Hepatocyte (in vitro differentiated cells): ENCODE measurements around the gene TAX1BP1. TPM values are rescaled to one million over a fixed set of nuclear protein-coding genes. Genes with fewer than 3 reads are reported as not detected.
A peak's percentile ranks its signal among the peaks of the same experiment; 100 is the strongest.

Source experiments
- DNase-seq: peaks from one replicate; pipeline ENCODE4 v3.0.0-alpha.2; 2016; ENCODE audit warnings: low spot score
- H2AFZ ChIP-seq: fragments of 200-600 bp; sonication (generic); 2 replicates; pipeline ENCODE4 v1.6.0; 2016; ENCODE audit warnings: antibody characterized with exemption, mild to moderate bottlenecking
- H3K27ac ChIP-seq: fragments of 200-600 bp; sonication (generic); 2 replicates; pipeline ENCODE4 v1.5.1; 2016; ENCODE audit warnings: mild to moderate bottlenecking
- H3K27me3 ChIP-seq: fragments of 200-600 bp; sonication (generic); 2 replicates; pipeline ENCODE4 v1.6.1; 2016
- H3K36me3 ChIP-seq: fragments of 200-600 bp; sonication (generic); replicated peaks from 2 replicates; pipeline ENCODE4 v1.5.1; 2016; ENCODE audit warnings: low read depth; ENCODE audit not compliant: insufficient read depth
- H3K4me1 ChIP-seq: fragments of 200-600 bp; sonication (generic); 2 replicates; pipeline ENCODE4 v1.5.1; 2016; ENCODE audit warnings: mild to moderate bottlenecking, moderate library complexity; ENCODE audit not compliant: insufficient read depth
- H3K4me2 ChIP-seq: fragments of 200-600 bp; sonication (generic); 2 replicates; pipeline ENCODE4 v1.6.0; 2016
- H3K4me3 ChIP-seq: fragments of 200-600 bp; sonication (generic); 2 replicates; pipeline ENCODE4 v1.5.1; 2016; ENCODE audit warnings: mild to moderate bottlenecking
- H3K79me2 ChIP-seq: fragments of 200-600 bp; sonication (generic); 2 replicates; pipeline ENCODE4 v1.6.0; 2017; ENCODE audit warnings: mild to moderate bottlenecking
- H3K9me2 ChIP-seq: fragments of 200-600 bp; sonication (generic); replicated peaks from 2 replicates; pipeline ENCODE4 v1.6.0; 2017; ENCODE audit warnings: mild to moderate bottlenecking; ENCODE audit not compliant: insufficient read depth
- H3K9me3 ChIP-seq: fragments of 200-600 bp; sonication (generic); 2 replicates; pipeline ENCODE4 v1.5.1; 2016; ENCODE audit warnings: low read depth, mild to moderate bottlenecking
- H4K20me1 ChIP-seq: fragments of 200-600 bp; sonication (generic); 2 replicates; pipeline ENCODE4 v1.6.0; 2016; ENCODE audit warnings: mild to moderate bottlenecking; ENCODE audit not compliant: insufficient read depth, poor library complexity, severe bottlenecking
- CTCF ChIP-seq: fragments of 200-600 bp; sonication (generic); IDR thresholded peaks from 2 replicates; pipeline ENCODE4 v1.5.1; 2016; ENCODE audit warnings: antibody characterized with exemption, mild to moderate bottlenecking; ENCODE audit not compliant: poor library complexity
- EZH2 ChIP-seq: fragments of 200-600 bp; sonication (generic); IDR thresholded peaks from 2 replicates; pipeline ENCODE4 v1.6.1; 2016; ENCODE audit warnings: antibody characterized with exemption, mild to moderate bottlenecking, borderline replicate concordance
- EZH2phosphoT487 ChIP-seq: fragments of 200-600 bp; sonication (generic); IDR thresholded peaks from one replicate; pipeline ENCODE4 v1.6.1; 2018; ENCODE audit warnings: antibody characterized with exemption, mild to moderate bottlenecking, low read depth, moderate library complexity; ENCODE audit not compliant: unreplicated experiment, severe bottlenecking
- WGBS: methylation state at CpG from one replicate; pipeline ENCODE4 v1.1.6; 2016; ENCODE audit warnings: low lambda C conversion rate; ENCODE audit errors: missing lambda C conversion rate; 5-methylcytosine and 5-hydroxymethylcytosine counted together
- polyA plus RNA-seq: library from polyadenylated mRNA; unstranded; fragments of >200 nt; fragmentation: Nextera tagmentation; extraction: Ambion mirVana; gene quantifications from 2 replicates; pipeline ENCODE4 v1.2.1, GENCODE V29; 2016
- total RNA-seq: library from RNA; depleted of rRNA; stranded (reverse); fragments of >200 nt; gene quantifications from 2 replicates; pipeline ENCODE4 v1.2.3, GENCODE V29; 2014

The TAX1BP1 gene
- total and polyA plus RNA-seq, 2 experiments from 2014 or later, result 104 to 110 TPM

- no peaks in the 10 kb centered on the region for H3K9me3 ChIP-seq
- TF ChIP-seq EZH2phosphoT487 (no peak), EZH2 (no peak), CTCF (no peak)
- no peak overlapping the region for H3K27ac ChIP-seq
- H4K20me1 ChIP-seq, result no peaks in the 10 kb centered on the region
- H3K79me2 ChIP-seq, result peaks cover 66% of the 10 kb centered on the region
- H3K4me1 ChIP-seq, result no peaks in the 10 kb centered on the region
- H2AFZ ChIP-seq, result no peak overlapping the region
- H3K4me3 ChIP-seq, result no peak overlapping the region
- no peak for DNase-seq
- H3K9me2 ChIP-seq, result no peaks in the 10 kb centered on the region
- no peaks in the 10 kb centered on the region for H3K27me3 ChIP-seq
- no peak overlapping the region for H3K4me2 ChIP-seq
- no peaks in the 10 kb centered on the region for H3K36me3 ChIP-seq
These were observed 16.3 kb downstream of the TAX1BP1 start for GRCh38 chr7:27756298-27756697.

GRCh38 chr7:27759491-27759890 lies 19.5 kb downstream of the TAX1BP1 start:
- no peaks in the 10 kb centered on the region for H3K9me2 ChIP-seq
- H3K4me3 ChIP-seq, result no peak overlapping the region
- H3K4me1 ChIP-seq, result peaks cover 2% of the 10 kb centered on the region
- peaks cover 70% of the 10 kb centered on the region for H3K79me2 ChIP-seq
- DNase-seq, result no peak
- no peak overlapping the region for H3K27ac ChIP-seq
- no peaks in the 10 kb centered on the region for H3K9me3 ChIP-seq
- H3K4me2 ChIP-seq, result no peak overlapping the region
- H3K36me3 ChIP-seq, result no peaks in the 10 kb centered on the region
- H2AFZ ChIP-seq, result no peak overlapping the region
- WGBS, result 100% methylated on average over 1 of the region's 1 CpG
- H3K27me3 ChIP-seq, result no peaks in the 10 kb centered on the region
- TF ChIP-seq CTCF (no peak), EZH2phosphoT487 (no peak), EZH2 (no peak)
- H4K20me1 ChIP-seq, result no peaks in the 10 kb centered on the region

- no peak overlapping the region for H3K4me2 ChIP-seq
- peaks cover 64% of the 10 kb centered on the region for H3K79me2 ChIP-seq
- no peak overlapping the region for H2AFZ ChIP-seq
- no peak for DNase-seq
- no peak overlapping the region for H3K27ac ChIP-seq
- H3K36me3 ChIP-seq, result no peaks in the 10 kb centered on the region
- H4K20me1 ChIP-seq, result no peaks in the 10 kb centered on the region
- peaks cover 4% of the 10 kb centered on the region for H3K4me1 ChIP-seq
- H3K9me3 ChIP-seq, result no peaks in the 10 kb centered on the region
- H3K9me2 ChIP-seq, result no peaks in the 10 kb centered on the region
- 94% methylated on average over 1 of the region's 1 CpG for WGBS
- no peak for TF ChIP-seq EZH2phosphoT487
- no peak for TF ChIP-seq CTCF
- no peak for TF ChIP-seq EZH2
- H3K27me3 ChIP-seq, result no peaks in the 10 kb centered on the region
- H3K4me3 ChIP-seq, result no peak overlapping the region
These were observed 22.1 kb downstream of the TAX1BP1 start for GRCh38 chr7:27762062-27762461.

- TF ChIP-seq EZH2, result no peak
- TF ChIP-seq EZH2phosphoT487, result no peak
- no peak for TF ChIP-seq CTCF
- peaks cover 62% of the 10 kb centered on the region for H3K79me2 ChIP-seq
- 62% methylated on average over 2 of the region's 2 CpGs for WGBS
- H3K4me1 ChIP-seq, result peaks cover 4% of the 10 kb centered on the region
- no peaks in the 10 kb centered on the region for H3K9me2 ChIP-seq
- H3K4me2 ChIP-seq, result no peak overlapping the region
- no peaks in the 10 kb centered on the region for H3K27me3 ChIP-seq
- H3K36me3 ChIP-seq, result no peaks in the 10 kb centered on the region
- H4K20me1 ChIP-seq, result no peaks in the 10 kb centered on the region
- peak overlapping the region; percentile 6 for H3K27ac ChIP-seq
- no peak overlapping the region for H2AFZ ChIP-seq
- H3K9me3 ChIP-seq, result no peaks in the 10 kb centered on the region
- DNase-seq, result no peak
- no peak overlapping the region for H3K4me3 ChIP-seq
These were observed 24.1 kb downstream of the TAX1BP1 start for GRCh38 chr7:27763983-27764508.
